ENCODE results near the gene FARS2.

Gene FARS2

GRCh38 chr6:5235830-5236229 is 25.5 kb upstream of the FARS2 start:
- no peak for TF ChIP-seq CTCF (IDR thresholded peaks at IDR 0.05; ENCODE audit: control insufficient read depth, extremely low read depth, insufficient read depth)
- DNase-seq (ENCODE audit: low read depth), result no peak
- no peak overlapping the region for H3K4me3 ChIP-seq (ENCODE audit: low read depth, low read length)

GRCh38 chr6:5237805-5238204 is 23.5 kb upstream of the FARS2 start:
- DNase-seq (ENCODE audit: low read depth), result no peak
- no peak for TF ChIP-seq CTCF (IDR thresholded peaks at IDR 0.05; ENCODE audit: control insufficient read depth, extremely low read depth, insufficient read depth)
- no peak overlapping the region for H3K4me3 ChIP-seq (ENCODE audit: low read depth, low read length)

GRCh38 chr6:5238336-5238735 is 23.0 kb upstream of the FARS2 start:
- DNase-seq (ENCODE audit: low read depth), result no peak
- TF ChIP-seq CTCF (IDR thresholded peaks at IDR 0.05; ENCODE audit: control insufficient read depth, extremely low read depth, insufficient read depth), result no peak
- H3K4me3 ChIP-seq (ENCODE audit: low read depth, low read length), result no peak overlapping the region

- H3K4me3 ChIP-seq (ENCODE audit: low read depth, low read length), result no peak overlapping the region
- TF ChIP-seq CTCF (IDR thresholded peaks at IDR 0.05; ENCODE audit: control insufficient read depth, extremely low read depth, insufficient read depth), result no peak
- DNase-seq (ENCODE audit: low read depth), result no peak
Observed at GRCh38 chr6:5241252-5241651, 20.1 kb upstream of the FARS2 start.

GRCh38 chr6:5243069-5243468 is 18.2 kb upstream of the FARS2 start:
- TF ChIP-seq CTCF (IDR thresholded peaks at IDR 0.05; ENCODE audit: control insufficient read depth, extremely low read depth, insufficient read depth), result no peak

GRCh38 chr6:5246141-5247097 is 14.9 kb upstream of the FARS2 start:
- no peak overlapping the region for H3K4me3 ChIP-seq (ENCODE audit: low read depth, low read length)
- TF ChIP-seq CTCF (IDR thresholded peaks at IDR 0.05; ENCODE audit: control insufficient read depth, extremely low read depth, insufficient read depth), result no peak
- no peak for DNase-seq (ENCODE audit: low read depth)

More at GRCh38 chr6:5243069-5243468, 18.2 kb upstream of the FARS2 start:
- DNase-seq (ENCODE audit: low read depth), result no peak
- H3K4me3 ChIP-seq (ENCODE audit: low read depth, low read length), result no peak overlapping the region
